HG02623 (cell line): Measurements from ENCODE around the gene ITGA7.

Experiments used
- ATAC-seq: cut with Tn5 transposase; IDR thresholded peaks from one replicate; pipeline ENCODE4 v1.9.1; 2021; ENCODE audit warnings: moderate library complexity; ENCODE audit not compliant: unreplicated experiment

Gene ITGA7, protein sequence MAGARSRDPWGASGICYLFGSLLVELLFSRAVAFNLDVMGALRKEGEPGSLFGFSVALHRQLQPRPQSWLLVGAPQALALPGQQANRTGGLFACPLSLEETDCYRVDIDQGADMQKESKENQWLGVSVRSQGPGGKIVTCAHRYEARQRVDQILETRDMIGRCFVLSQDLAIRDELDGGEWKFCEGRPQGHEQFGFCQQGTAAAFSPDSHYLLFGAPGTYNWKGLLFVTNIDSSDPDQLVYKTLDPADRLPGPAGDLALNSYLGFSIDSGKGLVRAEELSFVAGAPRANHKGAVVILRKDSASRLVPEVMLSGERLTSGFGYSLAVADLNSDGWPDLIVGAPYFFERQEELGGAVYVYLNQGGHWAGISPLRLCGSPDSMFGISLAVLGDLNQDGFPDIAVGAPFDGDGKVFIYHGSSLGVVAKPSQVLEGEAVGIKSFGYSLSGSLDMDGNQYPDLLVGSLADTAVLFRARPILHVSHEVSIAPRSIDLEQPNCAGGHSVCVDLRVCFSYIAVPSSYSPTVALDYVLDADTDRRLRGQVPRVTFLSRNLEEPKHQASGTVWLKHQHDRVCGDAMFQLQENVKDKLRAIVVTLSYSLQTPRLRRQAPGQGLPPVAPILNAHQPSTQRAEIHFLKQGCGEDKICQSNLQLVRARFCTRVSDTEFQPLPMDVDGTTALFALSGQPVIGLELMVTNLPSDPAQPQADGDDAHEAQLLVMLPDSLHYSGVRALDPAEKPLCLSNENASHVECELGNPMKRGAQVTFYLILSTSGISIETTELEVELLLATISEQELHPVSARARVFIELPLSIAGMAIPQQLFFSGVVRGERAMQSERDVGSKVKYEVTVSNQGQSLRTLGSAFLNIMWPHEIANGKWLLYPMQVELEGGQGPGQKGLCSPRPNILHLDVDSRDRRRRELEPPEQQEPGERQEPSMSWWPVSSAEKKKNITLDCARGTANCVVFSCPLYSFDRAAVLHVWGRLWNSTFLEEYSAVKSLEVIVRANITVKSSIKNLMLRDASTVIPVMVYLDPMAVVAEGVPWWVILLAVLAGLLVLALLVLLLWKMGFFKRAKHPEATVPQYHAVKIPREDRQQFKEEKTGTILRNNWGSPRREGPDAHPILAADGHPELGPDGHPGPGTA

DNA sequence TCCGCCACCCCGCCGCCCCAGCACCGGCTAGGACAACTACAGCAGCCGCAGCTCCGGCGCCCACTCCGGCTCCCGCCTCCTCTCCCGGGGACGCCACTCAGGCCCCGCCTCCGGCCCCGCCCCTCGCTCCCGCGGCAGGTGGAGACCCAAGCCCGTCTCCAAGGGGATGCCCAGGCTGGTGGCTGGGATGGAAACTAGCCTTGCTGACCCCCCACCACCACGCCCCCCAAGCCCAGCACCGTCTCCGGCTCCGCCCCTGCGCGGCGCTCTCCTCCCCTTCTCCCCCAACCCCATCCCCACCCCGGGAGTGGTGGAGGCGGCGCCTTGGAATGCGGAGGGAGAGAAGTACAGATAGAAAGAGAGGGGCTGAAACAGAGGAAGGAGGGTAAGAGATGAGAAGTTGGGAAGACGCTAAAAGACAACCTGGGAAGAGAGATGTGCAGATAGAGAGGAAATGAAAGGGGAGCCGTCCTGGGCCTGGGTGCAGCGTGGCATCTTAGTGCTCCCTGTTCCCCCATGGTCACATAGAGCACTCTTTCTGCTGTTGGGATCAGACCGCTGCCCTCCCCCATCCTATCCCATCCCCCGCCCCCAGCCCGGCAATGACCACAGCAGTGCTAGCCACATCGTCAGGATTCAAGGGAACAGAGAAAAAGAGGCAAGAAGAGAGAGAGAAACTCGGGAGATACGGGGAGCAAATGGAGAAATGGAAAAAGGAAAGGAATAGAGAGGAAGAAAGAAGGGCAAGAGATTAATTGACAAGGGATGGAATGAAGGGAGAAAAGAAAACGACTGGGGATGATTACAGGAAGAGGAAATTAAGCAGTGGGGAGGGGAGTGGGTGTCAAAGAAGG, at the start of gene ITGA7:
TSS of gene ITGA7 (minus strand) at position 64 of the 854 bp plus-strand sequence. CDS start 222 bp downstream, outside the sequence.
- no peak for ATAC-seq

DNA sequence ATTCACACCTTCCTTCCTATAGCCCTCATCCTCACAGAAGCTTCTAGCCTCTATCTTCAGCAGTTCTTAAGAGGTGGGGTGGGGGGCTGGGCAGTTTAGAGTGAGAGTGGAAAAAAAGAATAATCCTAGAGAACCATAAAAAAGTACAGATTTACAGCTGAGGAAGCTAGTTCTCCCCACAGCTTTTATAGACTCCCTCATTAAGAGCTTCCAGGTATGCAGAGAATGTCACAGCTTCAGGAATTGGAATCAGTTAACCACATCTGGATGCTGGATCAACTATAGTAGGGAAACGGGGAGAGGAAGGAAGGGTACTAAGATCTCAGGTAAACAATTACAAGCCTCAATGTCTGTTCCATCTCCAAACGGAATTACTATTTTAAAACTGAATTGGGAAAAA, 47.5 kb upstream of the ITGA7 start:
- no peak for ATAC-seq

DNA sequence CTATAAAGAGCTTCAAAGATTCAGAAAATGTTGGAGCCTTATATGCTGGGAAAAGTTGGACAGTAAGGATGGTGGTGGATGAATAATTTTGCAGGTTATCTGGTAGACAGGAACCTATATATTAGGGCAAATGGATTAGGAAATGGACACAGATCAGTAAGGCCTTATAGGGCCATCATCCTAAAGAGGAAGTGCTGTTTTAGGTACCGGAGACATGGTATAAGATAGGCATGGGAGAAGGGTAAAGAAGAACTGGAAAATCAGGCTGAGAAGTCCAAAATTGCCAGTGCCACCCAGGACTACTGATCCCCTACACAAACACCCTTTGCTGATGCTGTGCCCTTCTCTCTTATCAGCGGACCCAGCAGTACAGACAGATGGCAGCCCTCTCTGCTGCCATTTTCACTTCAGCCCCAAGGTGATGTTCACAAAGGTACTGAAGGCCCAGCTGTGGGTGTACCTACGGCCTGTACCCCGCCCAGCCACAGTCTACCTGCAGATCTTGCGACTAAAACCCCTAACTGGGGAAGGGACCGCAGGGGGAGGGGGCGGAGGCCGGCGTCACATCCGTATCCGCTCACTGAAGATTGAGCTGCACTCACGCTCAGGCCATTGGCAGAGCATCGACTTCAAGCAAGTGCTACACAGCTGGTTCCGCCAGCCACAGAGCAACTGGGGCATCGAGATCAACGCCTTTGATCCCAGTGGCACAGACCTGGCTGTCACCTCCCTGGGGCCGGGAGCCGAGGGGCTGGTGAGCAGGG, 40.7 kb upstream of the ITGA7 start:
- ATAC-seq, result no peak

DNA sequence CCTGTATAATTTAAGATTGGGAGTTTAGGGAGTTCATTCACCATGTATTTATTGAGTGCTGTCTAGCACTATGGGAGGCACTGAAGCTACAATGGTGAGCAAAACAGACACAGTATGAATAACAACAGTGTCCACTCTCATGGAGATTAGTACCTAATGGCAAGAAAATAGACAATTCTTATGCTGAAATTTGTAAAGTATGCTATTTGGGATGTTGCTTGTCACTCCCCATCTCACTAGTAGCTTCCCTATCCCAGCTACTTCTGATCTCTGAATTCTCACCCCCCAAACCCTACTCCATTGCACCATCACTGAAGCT, 39.2 kb upstream of the ITGA7 start:
- no peak for ATAC-seq

DNA sequence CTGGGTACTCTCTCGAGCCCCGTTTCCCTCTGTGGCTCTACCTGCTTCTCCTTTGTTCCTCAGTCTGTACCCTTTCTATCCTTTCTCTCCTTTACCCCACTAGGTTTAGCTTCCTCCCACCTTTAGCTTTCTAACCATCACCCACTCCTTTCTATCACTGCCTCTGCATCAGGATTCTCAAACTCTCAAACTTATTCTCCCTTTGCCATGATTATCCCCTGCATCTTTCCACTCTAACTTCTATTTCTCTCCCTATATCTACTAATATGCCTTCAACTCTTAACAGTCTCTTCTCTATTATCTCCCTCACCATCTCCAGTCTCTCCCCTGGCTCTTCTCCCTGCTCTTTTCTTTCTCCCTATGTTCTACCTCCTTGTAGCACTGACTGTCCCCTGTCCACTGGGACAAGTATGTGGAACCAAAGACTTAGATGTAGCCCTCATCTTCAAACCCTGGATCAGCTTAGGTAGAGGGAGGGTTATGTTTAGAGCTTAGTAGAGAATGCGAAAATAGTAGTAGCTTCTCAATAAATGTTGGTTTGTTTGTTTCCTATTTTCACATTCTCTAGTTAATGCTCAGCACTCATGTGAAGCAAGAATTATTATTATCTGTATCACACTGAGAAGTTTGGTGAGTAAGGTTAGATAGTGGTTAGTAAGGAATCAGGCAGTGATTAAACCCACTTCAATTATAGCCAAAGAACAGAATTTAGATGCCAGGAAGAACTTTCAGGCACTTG, 38.6 kb upstream of the ITGA7 start:
- ATAC-seq, result no peak

DNA sequence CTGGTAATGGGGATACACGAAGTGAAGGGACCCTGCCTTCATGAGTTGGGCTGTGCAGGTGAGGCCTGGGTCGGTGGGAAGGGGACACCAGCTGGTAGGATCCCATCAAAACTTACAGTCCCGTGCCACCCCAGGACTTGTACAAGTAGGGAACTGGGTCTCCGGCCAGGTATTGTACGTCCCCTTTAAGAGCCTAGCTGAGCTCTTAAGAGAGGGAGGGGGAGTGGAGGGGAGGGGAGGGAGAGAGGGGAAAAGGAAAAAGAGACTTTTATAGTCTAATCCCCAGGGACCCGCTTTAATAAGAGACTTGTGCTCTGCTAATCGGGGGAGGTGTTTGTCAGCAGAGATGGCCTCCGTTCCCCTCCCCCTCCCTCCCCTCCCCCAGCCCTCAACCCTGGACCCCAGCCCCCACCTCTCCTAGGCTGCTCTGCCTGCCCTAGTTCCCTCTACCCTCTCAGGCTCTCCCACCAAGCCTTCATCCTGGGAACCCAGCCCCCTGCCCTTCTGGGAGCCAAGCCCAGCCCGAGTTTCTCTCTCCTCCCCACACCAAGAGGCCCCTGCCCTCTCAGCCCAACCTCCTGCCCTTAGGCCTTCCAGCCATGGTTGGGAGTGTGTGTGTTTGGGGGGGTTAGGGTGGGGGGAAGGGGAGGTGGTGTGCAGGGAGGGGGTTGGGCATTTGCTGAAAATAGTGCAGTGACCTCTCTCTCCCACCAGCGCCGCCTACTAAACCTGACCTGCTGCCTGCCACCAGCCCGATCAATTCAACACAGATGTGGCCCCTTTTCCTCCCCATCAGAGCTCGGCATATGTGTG, 37.9 kb upstream of the ITGA7 start:
- ATAC-seq, result no peak

DNA sequence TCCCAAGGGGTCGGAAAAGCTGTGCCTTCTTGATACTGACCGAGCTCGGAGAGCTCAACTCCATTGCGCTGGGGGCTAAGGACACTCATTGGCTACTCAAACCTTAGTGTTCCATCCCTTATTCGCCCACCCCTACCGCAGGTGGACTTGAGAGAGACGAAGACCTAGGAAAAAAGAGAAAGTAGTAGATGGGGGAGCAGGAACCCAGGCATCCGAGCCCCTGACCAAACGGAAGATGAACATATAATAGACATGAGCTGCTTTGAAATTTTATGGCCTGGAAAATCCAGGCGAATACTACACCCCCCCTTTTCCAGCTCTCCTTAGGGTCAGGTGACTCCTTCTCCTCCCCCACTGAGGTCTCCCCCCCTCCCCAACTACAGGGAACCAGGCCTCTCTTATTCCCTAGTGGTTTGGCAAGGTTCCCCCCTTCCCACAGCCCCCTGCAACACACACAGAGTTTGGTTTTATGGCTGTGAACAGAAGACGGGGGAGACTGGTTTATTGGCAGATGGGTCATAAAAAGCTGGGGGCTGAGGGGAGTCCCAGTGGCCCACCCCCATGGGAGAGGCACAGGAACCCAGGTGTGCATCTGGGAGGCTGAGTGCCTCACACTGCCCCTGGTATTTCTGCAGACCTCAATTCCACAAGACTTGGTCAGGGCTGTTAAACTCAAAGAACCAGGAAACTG, 36.8 kb upstream of the ITGA7 start:
- no peak for ATAC-seq

DNA sequence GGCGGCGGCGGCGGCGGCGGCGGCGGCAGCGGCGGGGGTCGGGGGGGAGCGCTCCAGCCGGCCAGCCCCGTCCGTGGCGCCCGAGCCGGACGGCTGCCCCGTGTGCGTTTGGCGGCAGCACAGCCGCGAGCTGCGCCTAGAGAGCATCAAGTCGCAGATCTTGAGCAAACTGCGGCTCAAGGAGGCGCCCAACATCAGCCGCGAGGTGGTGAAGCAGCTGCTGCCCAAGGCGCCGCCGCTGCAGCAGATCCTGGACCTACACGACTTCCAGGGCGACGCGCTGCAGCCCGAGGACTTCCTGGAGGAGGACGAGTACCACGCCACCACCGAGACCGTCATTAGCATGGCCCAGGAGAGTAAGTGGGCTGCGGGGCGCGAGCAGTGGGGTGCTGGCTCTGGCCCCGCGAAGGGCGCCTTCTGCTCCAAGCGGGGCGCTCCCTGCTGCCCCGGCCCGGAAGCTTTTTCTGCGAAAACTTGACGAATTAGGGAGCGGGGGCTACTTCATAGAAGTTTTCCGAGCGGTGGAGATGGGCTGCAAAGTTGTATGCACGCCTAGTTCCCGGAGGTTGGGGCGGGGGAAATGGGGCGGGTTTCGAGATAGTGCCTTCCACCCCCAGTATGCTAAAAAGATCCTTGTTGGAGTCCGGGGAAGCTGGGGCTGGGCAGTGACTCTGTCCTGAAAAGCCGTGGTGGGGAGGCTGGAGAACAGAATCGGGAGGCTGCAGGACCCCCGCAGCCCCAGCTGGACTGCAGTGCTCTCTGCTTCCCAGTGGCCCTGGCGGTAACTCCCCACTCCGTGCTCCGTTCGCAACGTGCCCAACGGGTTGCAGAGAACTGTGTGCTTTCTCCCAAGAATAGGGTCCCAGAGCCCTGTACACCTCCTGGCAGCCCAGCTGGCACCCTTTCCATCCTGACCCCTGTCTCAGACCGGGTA, 36.0 kb upstream of the ITGA7 start:
- peak; percentile 28 for ATAC-seq

DNA sequence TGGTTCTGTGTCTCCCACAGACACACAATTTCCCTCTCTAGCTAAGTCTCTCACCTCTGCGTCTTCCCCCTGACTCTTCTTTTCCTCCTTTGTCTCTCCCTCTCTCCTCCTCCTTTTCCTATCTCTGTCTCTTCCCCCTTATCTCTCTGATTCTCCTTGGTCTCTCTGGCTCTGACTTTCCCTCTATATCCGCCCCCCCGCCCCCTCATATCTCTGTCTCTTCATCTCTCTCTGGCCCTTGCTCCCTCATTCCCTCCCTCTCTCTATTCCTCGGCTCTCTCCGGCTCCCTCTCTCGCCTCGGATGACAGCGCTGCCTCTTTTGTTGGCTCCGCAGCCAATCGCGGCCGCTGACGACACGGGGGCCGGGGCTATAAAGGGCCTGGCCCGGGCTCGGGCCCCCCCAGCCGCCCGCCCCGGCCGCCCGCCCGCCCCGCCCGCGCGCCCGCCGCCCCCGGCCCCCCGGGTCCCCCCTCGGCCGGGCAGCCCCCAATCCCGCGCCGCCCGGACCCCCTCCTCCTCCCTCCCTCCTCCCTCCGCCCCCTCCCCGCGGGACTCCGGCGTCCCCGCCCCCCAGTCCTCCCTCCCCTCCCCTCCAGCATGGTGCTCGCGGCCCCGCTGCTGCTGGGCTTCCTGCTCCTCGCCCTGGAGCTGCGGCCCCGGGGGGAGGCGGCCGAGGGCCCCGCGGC, 35.2 kb upstream of the ITGA7 start, which contains the start of gene GDF11:
TSS of gene GDF11 (plus strand) at position 404 of the 687 bp plus-strand sequence. CDS start at position 599, 195 bp downstream.
- ATAC-seq, result peak; percentile 36

DNA sequence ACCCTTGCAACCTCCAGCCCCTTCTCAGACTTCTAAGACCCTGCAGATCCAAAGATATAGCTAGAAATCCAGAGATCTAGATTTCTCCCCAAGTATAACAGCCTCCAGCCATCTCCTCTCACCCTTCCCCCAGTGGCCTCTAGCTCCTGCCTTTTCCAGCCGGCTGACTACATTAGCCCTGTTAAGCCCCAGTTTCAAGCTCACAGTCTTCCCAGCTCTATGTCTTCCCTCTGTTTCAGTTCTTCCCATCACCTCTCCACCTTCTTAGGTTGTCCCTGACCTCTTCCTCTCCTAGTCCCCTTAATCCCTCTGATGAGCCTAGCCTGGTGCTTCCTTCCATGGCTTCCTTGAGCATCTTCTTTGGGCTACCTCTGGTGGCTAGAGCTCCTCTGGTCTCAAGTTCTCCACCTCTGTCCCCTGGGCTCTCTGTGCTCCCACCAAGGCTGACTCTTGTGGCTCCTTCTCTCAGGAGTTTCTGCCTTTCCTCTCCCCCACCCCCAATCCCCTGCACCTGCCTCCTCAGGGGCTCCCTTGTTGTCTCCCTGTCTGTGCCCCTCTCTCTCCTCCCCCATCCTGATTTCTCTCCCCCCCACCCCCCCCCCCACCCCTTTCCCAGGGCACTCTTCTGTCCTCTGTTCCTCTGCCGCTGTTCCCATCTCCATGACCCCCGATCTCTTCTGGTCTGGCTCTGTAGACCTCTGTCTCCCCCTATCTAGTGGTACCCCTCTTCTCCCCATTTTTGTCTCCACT, 34.4 kb upstream of the ITGA7 start:
- no peak for ATAC-seq

DNA sequence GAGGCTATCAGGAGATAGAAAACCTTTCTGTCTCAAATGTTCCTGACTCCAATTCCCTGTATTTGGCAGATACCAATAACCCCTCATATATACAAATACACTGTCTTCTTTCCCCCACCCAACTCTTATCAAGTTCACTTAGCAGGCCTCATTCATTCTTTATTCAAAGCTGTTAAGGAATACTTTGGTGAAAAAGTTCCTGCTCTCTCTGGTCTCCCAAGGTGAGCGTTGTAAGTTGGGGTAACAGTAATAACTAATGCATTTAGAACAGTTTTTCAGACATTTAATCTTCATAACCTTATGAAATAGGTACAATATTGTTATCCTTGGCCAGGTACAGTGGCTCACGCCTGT, 31.3 kb upstream of the ITGA7 start:
- ATAC-seq, result no peak

DNA sequence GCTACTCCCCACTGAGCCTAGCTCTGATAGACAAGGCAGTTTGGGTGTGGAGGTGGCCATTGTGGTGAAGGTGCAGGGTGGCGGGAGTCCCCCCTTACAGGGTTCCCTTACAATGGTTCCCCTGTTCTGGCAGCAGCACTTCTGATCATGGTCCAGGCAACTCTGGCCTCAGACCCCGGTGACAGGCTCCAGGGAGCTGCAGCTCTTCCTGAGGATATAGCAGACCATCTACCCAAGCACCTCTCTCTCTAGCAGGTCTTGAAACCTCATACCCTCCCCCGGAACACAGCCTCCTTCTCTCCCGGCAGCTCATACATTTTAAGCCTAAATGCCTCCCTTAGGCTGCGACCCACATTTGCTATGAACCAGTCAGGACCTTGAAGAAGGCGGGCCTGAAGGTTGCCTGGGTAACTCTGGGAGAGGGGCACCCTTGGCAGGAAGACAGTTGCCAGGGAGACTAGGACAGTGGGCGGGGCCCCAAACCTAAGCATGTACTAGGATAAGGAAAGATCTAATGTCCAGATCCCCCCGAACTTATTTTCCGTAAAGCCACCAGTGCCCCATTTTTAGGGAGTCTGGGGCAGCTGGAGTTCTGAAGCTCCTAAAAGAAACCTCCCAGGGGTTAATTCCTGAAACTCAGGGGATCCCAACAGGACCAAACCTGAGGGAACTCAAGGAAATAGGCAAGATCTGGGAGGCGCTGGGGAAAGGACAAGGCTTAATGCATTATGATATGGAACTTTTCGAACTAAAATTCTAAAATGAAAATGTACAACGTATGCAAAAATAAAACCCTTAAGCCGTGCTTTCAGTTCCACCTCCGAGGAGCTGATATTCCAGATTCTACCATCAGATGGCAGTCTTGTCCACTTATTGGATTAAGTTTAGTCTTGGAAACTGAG, 30.7 kb upstream of the ITGA7 start:
- ATAC-seq, result peak; percentile 85

DNA sequence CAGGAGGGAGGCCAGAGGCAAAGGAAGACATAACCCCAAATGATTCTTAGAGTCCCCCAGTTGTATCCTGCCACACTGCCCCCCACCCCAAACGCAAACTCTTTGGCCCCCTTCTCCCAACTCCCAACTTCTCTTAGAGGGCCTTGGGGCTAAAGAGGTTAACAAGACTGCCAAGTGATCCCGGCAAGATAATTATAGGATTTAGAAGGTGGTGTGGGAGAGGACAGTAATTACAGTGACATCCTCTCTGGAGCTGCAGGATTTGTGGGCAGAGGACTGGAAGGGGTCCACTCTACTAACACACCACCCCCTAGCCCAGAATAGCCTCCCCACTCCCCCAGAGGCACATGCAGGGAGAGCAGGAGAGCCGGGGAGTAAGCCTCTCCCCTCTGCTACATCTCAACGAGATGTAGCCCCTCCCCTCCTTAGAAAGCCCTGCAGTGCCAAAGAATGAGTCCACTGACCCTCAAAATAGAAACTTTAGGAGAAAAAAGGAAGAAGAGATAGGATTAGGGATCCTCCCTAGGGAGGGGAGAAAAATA, 29.9 kb upstream of the ITGA7 start:
- ATAC-seq, result no peak
